Hematopoietic multipotent progenitor cell treated with erythropoietin and hydrocortisone succinate and interleukin-3 and kit ligand, for 8 days (in vitro differentiated cells): Measurements from ENCODE around the gene TUBG1.
"Not testable (repeated sequence)": the region's sequence is repeated elsewhere in the genome, so short reads cannot be mapped to it uniquely, and the experiment has no call there.

Experiments
- DNase-seq: peaks from one replicate; pipeline ENCODE4 v3.0.0-alpha.2; 2015

TUBG1 gene

DNA sequence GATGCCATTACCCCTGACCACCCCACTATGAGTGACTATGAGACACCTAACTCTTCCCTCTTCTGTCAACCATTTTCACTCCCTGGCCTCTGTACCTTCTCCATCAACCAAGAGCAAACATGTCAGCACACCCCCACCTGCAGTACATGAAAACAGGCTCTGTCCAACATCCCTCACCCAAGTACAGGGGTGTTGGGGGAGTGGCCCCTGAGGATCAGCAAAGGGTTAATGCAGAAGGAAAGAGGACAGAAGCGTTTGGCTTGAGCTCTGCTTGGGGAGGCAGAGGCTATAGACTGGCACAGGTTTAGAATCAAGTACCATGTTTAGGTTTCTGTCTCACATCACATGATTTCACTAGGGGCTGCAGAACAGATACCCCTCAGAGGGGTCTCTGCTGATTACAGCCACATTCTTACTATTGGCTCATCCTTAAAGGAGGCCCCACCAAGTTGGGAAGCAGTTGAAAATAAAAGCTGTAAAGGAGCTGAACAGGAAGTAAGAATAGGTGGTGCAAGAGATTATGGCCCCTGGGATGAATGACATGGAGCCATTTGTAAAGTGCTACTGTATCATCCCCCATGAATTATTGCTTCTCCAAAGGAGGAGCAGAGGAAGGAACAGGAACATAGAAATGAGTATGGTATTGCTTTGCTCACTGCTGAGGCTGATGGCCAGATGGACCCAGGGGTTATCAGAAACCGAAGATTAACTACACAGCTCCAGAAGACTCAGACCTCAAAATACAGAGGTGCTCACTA lies 29.5 kb upstream of the TUBG1 start:
- DNase-seq: no peak

DNA sequence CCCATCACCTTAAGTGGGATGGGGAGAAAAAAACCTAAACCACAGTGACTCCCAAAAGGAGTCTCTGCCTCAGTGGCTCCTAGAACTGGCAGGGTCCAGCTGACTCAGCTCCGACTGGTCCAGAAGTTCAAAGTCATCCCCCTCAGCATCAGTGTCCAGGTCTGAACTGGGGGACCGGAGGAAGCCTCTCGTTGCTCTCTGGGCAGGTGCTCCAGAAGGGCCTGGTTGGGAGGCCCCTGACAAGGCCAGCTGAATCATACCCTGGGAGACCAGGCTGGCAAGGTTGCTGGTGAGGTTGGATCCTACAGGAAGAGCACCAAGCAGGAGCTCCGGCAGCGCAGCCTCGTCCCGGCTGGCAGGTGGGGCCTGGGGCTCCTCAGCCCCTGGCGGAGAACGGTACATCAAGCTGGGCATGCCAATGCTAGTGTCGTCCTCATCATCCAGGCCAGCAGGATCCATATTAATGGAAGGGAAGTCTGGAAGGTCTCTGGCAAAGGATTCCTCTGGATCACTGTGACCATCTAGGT lies 27.7 kb upstream of the TUBG1 start:
- no peak for DNase-seq

DNA sequence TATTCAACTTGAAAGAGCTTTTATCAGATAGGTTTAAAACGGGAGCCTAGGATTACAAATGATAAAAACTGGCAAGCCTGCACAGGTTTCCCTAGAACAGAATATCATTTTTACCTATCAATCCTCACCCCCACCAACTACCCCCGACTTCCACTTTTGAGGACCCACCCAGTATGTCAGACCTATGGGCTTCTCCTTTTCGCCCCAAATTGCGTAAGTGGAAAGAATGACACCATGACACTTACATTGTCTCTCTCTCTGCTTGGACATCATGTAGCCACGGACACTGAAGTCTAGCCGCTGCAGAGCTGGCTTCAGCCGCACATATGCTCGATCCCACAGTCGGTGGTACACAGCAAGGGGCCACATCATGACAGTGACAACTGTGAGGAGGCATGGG lies 24.6 kb upstream of the TUBG1 start:
- no peak for DNase-seq

DNA sequence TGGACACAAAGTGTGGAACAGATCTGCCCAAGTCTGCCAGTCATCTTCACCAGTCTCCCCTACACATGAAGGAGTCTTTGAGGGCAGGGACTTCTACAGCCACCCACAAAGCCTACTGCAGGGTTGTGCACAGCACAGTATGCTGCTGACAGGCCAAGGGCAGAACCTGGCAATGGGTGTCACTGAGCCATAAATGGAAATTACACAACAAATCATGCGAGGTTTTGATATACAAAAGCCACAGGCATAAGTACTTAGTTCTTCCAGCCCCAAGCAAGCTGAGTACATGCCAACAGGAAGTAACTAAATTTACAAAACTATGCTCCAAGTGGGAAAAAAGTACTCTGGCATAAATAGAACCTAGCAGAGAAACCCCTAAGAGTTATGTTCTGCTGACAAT lies 24.1 kb upstream of the TUBG1 start:
- DNase-seq: no peak

DNA sequence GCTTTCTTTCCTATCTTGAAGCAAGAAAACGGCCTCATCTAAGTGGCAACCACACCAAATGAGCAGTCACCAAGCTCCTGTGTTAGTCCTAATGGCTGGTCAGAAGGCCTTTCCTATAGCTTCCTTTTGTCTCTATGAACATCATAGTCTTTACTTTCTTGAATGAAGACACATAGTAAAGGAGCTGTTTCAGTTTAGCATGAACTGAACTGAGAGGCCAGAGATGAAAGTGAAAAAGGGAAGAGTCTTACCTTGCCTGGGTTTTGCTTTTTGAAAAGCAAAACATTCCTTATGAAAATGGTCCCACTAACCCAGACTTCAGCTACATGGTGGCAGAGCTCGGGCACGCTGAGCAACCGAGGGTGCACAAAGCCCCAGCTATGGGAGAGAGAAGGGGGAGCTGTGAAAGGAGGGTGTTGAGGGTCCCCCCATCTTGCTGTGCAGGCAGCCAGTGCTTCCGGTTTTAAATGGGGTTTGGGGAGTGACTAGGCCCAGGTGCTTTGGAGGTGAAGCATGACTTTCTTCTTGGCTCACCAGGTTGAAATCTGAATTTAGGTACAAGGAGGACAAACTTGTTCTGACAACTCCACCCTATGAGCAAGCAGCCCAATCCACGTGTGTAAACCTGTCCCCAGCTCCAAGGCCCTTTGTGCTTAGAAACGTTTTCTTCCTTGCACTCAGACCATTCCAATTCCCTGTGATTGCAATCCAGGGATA lies 22.8 kb upstream of the TUBG1 start:
- no peak for DNase-seq

DNA sequence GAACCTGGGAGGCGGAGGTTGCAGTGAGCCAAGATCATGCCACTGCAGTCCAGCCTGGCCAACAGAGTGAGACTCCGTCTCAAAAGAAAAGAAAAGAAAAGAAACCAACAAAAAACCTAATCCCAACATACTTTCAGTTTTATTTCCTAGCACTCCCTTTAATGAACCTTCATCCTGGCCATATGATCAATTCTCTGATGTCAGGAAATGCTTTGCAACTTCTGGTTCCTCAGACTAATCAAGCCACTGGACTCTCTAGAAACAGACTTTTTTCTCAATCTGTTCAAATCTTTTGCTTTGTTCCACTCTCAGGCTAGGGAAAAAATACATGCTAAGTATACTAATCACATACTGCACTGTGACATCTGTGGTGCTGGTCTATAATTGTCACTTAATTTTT lies 18.6 kb upstream of the TUBG1 start:
- DNase-seq: no peak

DNA sequence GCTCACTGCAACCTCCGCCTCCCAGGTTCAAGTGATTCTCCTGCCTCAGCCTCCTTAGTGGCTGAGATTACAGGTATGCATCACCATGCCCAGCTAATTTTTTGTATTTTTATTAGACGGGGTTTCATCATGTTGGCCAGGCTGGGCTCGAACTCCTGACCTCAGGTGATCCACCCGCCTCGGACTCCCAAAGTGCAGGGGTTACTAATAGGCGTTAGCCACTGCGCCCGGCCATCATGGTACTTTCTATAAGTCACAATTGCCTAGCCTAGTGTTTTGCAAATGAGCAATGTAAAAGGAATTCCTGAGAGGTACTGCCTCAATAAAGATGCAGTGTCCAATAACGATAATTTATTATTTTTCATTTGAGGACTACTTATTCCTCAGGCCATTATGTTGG lies 18.1 kb upstream of the TUBG1 start:
- DNase-seq: no peak

DNA sequence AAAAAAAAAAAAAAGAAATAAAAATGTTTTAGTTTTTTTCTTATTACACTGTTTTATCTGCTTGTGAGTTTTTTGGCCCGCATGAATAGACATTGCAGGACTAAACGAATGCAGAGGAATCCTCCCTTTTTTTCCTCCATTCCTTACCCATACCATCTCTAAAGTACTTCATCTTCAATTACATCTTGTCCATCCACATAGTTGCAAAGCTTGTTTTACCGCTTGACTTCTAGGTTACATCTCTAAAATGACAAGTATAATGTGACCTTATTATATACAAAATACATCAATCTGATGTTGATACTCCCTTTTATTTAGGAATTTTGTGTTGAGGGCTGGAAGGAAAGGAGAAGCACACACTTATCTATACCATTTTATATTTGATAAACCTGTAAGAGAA lies 13.1 kb upstream of the TUBG1 start:
- DNase-seq: no peak

DNA sequence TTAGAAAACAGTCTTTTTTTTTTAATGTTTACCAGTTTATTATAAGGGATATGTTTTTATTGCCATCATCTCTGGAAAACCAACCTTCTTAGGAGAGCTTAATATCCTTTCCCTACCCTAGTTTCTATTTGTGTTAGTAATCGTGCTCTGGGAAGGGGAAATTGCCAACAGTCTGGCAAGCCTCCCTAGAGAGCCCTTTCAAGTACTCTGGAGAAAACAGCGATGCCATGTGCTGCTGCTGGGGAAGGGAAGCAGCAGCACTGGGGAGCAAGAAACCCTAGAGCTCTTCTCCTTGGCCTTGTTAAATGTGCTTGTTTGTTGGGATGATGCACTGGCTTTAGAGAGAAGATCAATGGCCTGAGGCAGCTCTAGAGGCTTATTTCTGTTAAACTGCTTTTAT lies 10.6 kb upstream of the TUBG1 start:
- DNase-seq: no peak

DNA sequence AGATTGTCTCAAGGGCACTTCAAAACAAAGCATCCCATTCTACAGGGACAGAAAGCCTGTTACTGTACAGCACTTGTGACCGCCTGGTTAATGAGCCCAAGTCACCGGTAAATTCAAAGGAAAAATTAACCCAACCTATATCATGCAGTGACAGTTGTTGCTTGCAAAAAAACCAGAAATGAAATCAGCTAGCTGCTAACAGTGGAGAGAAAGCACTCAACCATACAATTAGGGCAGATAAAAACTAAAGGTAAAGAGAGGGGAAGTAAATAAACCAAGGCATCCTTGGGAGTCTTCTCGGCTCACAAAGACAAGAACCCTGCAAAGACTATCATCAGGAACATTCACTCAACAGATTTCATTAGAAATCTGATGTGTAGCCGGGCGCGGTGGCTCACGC lies 6.2 kb upstream of the TUBG1 start:
- DNase-seq: no peak

DNA sequence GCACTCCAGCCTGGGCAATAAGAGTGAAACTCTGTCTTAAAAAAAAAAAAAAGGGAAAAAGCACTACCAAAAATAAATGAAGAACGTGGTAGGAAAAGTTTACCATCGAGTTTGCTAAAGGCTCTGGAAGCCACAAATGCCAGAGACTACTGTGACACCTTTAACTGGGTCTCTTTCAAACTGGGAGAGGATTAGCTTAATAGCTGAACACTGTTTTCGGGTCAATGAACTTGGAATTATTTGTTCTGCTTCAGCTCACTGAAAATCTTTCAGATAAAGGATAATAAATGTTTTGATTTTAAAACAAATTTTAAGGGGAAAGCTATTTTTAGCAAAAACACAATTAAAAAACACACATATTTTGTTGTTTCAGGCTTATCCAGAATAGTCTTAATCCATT lies 1.7 kb upstream of the TUBG1 start:
- no peak for DNase-seq

DNA sequence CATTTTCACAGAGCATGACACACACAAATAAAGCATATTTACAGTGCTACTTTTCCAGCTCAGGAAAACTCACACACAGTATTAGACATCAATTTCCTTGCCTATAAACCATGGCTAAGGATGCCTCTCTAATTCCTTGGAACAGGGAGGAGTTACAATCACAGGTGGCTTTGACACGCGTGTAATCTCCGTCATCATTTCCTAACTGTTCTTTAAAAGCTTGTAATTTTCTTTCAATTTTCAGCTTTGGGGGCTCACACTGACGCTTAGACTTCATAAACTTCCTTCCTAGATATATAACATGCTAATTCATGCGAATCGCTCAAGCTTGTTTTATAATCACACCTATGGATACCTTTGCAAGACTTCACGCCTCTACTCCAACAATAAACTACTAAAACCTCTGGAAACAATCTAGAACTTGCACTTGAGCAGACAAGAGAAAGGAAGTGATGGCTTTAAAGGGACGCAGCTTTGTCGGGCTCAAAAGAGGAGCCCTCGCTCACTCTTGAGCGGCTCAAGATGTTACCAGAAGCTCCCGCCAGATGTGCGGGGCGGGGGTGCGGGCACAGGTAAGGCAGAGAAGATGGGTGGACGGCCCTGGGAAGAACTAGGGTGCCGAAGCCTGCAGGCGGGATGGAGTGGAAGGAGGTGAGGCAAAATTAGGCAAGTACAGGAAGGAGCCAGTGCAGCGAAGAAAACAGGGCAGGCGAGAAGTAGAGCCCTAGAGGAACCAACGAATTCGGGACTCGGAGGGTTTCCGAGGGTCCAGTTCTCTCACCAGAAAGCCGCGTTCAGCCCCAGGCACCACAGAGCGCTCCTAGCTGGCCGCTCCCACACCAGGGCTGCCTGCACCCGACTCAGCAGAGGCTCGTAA lies 940 bp upstream of the TUBG1 start:
- DNase-seq: no peak

DNA sequence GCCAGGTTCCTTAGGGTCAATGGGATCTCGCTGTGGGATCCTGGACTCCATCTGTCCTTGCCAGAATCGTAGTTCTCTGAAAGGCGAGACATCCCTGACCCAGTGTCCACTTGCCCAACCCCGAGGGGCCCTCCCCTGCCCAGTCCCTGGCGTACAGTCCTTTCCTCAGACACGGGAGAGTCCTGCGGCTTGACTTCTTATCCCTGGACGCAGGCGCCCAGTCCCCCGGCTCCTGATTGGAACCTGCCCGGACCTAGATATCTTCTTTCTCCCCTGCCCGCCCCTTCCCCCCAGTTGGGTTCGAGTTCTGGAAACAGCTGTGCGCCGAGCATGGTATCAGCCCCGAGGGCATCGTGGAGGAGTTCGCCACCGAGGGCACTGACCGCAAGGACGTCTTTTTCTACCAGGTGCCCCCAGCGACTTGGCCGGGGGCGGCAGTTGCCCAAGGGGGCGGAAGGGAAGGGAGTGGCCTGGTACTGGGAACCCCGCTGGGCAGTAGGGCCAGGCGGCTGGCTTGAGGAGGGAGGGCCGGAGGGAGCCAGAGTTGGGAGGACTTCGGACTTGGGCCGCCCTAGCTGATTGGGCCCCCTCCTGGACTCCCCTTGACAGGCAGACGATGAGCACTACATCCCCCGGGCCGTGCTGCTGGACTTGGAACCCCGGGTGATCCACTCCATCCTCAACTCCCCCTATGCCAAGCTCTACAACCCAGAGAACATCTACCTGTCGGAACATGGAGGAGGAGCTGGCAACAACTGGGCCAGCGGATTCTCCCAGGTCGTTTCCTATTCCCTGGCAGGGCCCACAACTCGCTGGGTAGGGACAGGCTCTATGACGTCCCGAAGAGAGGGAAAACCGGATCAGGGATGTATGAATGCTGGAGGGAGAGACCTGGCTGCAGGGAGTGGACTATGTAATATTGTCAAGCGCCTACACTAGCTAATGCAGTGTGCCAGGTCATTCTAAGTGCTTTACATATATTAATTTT lies 625 bp downstream of the TUBG1 start:
- DNase-seq: not testable (repeated sequence)

DNA sequence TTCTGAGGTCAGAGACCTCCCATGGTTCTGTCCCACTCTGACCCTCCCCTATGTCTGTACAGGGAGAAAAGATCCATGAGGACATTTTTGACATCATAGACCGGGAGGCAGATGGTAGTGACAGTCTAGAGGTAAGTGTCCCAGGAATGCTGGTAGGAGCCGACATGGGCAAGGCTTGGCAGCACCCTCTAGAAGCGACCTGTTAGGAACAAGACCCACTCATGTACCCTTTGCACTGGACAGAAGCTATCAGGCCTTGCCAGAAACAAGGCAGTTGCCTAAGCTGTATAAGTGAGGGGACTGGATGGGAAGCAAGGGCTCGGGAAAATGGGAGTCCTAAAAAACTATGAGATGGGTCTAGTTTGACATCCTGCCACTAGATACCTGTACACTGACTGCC lies 2.5 kb downstream of the TUBG1 start:
- DNase-seq: no peak

DNA sequence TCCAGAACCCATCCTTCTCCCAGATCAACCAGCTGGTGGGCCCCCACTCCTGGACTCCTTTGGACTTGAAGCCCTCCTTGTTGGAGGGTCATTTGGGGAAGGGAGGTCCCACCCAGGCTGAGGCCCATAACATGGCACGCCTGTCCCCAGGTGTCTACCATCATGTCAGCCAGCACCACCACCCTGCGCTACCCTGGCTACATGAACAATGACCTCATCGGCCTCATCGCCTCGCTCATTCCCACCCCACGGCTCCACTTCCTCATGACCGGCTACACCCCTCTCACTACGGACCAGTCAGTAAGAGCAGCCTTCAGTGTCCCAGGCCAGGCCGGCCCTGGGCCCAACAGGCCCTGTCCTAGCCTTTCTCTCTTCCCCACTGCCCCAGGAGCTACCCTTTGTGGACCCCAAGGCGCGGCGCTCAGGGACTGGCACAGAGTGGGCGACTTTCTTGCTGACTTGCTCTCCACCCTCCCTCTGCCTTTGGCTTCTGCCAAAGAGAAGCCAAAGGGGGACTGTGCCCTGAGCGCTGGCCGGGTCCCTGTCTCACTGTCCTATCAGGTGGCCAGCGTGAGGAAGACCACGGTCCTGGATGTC lies 4.3 kb downstream of the TUBG1 start:
- no peak for DNase-seq

DNA sequence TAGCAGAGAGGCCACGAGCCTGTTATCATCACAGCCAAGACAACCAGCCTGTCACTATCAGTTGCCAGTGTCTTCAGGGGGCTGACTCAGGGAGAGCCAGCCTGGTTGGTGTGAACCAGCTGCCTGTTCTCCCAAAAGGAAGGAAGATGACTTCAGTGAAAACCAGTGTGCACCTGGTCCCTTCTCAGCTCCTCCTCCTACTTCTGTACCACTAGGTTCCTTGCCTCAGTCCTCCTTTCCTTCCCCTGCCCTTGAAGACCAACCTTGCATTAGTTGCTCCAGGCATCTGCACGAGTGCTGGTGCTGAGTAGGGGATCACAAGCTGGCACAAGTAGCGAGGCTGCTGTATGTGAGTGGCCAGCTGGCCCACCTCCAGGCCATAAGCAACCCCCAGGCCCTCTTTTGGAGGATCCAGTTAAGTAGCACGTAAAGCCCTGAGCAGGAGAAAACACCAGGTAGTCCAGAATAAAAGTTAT lies 8.5 kb downstream of the TUBG1 start:
- DNase-seq: peak; percentile 95

DNA sequence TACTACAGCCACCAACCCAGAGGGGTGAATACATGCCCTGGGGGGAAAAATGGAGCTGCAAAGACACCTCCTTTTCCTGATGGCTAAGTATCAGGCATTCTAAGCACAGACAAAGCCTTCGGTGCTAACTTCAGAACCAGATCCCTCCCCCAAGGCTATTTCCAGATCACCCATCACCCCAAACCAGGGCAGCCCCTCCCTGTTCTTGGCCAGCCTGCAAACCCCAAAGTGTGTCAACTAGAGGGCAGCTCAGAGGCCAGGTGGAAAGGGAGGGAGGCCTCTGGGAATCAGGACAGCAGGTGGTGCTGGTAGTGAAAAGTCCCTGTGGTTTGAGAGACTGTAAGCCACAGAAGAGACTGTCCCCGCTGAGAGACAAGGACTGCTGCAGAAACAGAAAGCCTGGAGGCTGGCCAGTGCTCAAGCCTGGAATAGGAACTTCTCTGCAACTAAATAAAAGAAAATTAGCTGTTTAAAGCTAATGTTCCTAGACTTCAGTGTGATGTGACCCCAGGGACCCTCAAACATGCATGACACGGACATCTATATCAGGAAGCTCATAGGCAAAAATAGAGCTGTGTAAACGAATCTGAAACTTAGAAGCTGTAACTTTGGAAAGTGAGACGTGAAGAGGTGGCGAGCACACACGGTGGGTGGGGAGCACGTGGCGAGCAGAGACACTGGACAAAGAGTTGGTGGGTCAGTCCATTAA lies 9.1 kb downstream of the TUBG1 start:
- DNase-seq: peak; percentile 88

DNA sequence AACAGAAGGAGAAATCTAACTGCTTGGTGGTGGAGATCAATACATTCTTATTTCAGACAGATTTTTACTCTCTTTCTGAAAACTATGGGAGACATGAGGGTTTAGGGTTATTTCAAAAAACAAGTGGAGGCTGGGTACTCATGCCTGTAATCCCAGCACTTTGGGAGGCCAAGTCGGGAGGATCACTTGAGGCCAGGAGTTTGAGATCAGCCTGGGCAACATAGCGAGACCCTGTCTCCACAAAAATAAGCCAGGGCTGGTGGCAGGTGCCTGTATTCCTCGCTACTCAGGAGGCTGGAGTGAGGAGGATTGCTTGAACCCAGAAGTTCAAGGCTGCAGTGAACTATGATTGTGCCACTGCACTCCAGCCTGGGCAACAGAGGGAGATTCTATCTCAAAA lies 12.5 kb downstream of the TUBG1 start:
- not testable (repeated sequence) for DNase-seq

DNA sequence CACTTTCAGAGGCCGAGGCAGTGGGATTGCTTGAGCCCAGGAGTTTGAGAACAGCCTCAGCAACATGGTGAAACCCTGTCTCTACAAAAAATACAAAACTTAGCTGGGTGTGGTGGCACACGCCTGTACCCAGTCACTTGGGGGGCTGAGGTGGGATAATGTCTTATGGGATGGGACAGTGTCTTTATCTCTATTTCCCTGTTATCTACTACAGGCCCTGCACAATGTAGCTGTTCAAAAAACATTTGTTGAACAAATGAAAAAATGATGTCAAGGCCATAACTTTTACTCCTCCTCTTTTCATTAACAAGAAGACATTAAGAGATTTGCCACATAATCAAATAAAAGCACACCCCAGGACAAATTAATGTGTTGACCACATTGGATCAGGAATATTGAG lies 13.8 kb downstream of the TUBG1 start:
- DNase-seq: peak; percentile 89

DNA sequence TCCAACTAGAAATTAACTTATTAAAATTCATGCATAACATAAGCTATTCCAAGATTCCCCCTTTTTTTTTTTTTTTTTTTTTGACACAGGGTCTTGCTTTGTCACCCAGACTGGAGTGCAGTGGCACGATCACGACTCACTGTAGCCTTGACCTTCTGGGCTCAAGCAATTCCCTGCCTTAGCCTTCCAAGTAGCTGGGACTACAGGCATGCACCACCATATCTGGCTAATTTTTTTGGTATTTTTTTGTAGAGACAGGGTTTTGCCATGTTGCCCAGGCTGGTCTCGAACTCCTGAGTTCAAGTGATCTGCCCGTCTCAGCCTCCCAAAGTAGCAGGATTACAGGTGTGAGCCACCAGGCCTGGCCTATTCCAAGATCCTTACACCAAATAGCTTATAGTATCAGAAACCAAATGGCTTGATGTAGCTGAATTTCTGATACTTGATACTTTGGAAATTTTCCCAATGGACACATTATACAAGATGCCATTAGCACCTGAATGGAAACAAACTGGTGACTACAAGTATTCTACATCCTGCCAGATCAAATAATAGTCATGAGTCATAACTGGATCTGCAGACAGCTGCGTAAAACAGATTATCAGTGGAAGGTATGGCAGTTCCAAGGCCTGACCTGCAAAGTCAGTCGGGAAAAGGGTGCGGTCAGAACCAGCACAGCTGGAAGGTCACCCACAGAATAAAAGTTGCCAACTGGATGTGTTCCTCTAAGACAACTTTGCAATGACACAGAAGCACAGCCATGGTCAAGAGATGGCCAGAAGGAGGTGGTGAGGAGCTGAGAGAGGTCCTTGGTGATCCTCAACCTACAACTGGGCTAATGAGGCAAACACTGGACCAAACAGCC lies 14.5 kb downstream of the TUBG1 start:
- peak; percentile 97 for DNase-seq
